Cardiac fibroblast (primary cell): ENCODE measurements around the gene NR5A1.

Experiments used
- DNase-seq, 2 donors: peaks; one replicate each; pipeline versions ENCODE4 v3.0.0 to v3.0.0-alpha.2; 2010; ENCODE audit warnings: low read depth in 2 of 2
- H3K4me3 ChIP-seq, 2 donors: replicated peaks in 1 of 2; 1 replicate in 1 of 2; 2 replicates in 1 of 2; pipeline ENCODE4 v1.5.1; 2011; ENCODE audit warnings: low read depth in 2 of 2, low read length in 2 of 2, mild to moderate bottlenecking in 2 of 2, moderate library complexity in 1 of 2
- TF ChIP-seq, protein P1 (sequence below): IDR thresholded peaks from one replicate; pipeline ENCODE4 v1.5.1; 2011; ENCODE audit warnings: low read depth, mild to moderate bottlenecking, low read length, inconsistent platforms

Gene NR5A1

DNA sequence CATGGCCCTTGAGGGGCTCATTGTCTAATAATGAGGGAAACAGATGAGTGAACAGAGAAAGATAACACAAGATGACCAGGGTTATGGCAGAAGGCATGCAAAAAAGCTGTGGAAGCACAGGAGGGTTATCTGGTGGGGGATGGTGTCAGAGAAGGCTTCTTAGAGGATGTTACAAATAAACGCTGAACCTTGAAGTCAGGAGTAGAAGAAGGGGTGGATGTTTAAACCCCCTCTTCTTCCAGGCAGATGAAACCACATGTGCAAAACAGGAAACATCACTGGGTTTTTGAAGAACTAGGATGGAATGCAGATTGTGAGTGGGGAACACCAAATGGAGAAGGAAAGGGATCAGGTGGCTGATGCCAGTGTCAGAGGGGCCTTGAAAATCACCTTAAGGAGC is 41.8 kb upstream of the NR5A1 start:
- TF ChIP-seq, protein P1, sequence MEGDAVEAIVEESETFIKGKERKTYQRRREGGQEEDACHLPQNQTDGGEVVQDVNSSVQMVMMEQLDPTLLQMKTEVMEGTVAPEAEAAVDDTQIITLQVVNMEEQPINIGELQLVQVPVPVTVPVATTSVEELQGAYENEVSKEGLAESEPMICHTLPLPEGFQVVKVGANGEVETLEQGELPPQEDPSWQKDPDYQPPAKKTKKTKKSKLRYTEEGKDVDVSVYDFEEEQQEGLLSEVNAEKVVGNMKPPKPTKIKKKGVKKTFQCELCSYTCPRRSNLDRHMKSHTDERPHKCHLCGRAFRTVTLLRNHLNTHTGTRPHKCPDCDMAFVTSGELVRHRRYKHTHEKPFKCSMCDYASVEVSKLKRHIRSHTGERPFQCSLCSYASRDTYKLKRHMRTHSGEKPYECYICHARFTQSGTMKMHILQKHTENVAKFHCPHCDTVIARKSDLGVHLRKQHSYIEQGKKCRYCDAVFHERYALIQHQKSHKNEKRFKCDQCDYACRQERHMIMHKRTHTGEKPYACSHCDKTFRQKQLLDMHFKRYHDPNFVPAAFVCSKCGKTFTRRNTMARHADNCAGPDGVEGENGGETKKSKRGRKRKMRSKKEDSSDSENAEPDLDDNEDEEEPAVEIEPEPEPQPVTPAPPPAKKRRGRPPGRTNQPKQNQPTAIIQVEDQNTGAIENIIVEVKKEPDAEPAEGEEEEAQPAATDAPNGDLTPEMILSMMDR: no peak
- DNase-seq: no peak
- H3K4me3 ChIP-seq: no peak overlapping the region

DNA sequence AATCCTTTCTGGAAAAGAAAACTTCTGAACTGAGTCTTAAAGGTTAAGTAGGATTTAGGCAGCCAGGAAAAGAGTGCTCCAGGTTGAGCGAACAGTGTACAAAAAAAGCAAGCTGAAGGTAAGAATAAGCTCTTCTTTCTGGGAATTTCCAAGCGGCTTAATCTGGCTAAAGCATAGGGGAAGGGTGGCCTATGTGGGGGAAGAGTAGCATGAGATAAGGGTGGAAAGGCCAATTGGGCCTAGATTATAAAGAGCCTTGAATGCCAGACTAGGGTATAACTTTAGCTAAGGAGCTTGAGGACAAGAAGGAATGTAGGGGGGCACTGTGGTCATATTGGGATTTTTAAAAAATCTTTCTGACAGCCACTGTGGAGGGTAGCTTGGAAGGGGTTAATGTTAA is 37.3 kb upstream of the NR5A1 start:
- DNase-seq: no peak
- TF ChIP-seq, protein P1: no peak
- no peak overlapping the region for H3K4me3 ChIP-seq

DNA sequence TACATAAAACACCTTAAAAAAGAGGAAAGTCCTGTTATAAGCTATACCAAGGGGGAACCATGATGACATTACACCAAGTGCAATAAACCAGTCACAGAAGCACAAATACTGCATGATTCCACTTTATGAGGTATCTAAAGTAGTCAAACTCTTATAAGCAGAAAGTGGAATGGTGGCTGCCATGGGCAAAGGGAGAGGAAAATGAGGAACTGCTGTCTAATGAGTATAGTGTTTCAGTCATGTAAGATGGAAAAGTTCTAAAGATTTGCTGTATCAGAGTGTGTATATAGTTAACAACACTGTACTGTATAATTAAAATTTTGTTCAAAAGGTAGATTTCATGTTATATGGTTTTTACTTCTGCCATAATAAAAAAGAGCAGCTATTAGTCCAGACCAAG is 34.6 kb upstream of the NR5A1 start:
- TF ChIP-seq, protein P1: no peak
- H3K4me3 ChIP-seq: no peak overlapping the region
- no peak for DNase-seq

DNA sequence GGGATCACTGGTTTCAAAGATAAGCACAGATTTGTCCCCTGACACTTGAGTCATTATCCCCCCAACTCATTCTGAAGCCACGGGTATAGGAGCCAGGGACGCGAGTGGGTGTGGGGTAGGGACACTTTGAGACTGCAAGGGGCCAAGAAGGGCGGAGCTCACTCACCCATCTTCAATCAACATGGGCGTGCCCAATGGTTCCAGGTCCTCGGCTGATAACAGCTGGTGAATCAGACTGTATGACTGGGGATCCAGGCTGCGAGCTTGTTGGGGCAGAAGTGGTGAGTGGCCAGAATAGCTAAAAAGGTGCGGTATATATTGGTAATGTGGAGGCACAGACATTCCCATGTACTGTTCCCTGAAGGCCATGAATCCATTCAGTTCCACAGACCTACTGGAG is 30.7 kb upstream of the NR5A1 start:
- DNase-seq: no peak
- TF ChIP-seq, protein P1: no peak
- no peak overlapping the region for H3K4me3 ChIP-seq

DNA sequence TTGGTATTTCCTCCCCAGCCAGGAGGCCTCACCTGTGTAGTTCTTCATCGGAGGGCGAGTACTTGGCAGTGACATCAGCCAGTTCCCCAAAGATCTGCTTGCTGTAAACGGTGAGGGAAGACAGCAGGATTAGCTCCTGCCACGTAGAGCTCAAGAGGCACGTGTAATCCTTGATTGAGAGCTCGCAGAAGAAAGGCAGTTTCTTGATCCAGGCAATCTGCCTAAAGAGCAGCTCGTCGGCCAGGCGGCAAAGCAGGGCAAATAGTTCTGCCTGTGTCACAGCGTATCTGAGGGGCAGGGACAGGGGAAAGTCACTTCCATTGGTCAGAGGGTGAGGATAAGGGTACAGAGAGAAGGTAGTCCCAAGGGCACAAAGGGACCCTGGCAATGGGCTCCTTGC is 28.6 kb upstream of the NR5A1 start:
- no peak overlapping the region for H3K4me3 ChIP-seq
- TF ChIP-seq, protein P1: no peak
- DNase-seq: no peak

DNA sequence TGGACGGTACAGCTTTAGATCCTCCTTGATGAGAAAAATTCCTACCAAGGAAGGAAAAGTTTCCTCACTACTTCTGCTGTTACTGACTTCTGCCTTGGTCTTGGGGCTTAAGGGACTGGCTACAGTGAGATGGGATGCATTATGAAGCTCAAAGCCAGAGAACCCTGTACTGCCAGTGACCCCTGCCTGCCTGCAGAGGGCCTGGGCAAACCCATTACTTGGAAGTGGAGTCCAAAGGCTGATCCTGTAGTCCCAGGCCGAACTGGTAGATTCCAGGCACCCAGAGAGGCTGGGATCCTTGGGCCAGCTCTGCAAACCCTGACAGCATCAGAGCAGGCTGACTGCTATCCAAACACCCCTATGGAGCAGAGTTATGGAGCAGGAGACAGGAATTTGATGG is 25.7 kb upstream of the NR5A1 start:
- DNase-seq: no peak
- H3K4me3 ChIP-seq: no peak overlapping the region

DNA sequence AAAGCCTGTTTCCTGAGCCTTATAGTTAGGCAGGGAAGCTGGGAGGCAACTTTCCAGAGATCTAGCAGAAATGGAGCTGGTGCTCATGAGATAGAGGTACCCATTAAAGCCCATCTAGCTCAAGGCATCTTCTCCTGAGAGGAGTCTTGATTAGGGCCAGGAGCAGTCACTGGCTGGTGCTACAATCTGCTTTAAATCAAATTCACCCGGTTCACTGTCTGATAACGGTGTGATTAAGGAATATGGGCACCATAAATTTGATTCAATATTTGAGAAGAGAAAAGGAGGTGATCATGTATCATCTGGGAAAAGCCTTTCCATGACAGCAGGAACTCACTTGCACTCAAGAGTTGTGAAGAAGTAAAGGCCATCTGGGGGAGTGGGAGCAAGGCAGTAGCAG is 23.9 kb upstream of the NR5A1 start:
- H3K4me3 ChIP-seq: no peak overlapping the region
- TF ChIP-seq, protein P1: no peak
- DNase-seq: no peak

More for the DNA sequence above, 25.7 kb upstream of the NR5A1 start:
- TF ChIP-seq, protein P1: no peak
